HFFc6 (cell line): ENCODE results near the gene SERTAD2. TPM values are rescaled to one million over a fixed set of nuclear protein-coding genes. Genes with fewer than 3 reads are reported as not detected.

ENCODE experiments used
- DNase-seq: peaks from one replicate; pipeline ENCODE4 v3.0.0-alpha.2; 2018
- H3K27ac Mint-ChIP-seq: 2 replicates; pipeline ENCODE4 v1.8.0; 2020; ENCODE audit warnings: mild to moderate bottlenecking, mixed read lengths
- H3K27me3 Mint-ChIP-seq: 2 replicates; pipeline ENCODE4 v1.8.0; 2021; ENCODE audit warnings: mild to moderate bottlenecking, moderate library complexity, mixed read lengths; ENCODE audit not compliant: insufficient read depth
- H3K36me3 Mint-ChIP-seq: 2 replicates; pipeline ENCODE4 v1.8.0; 2021; ENCODE audit warnings: low read depth, mixed read lengths
- H3K4me1 Mint-ChIP-seq: 2 replicates; pipeline ENCODE4 v1.8.0; 2020; ENCODE audit warnings: low read depth, mixed read lengths
- H3K4me3 Mint-ChIP-seq: 2 replicates; pipeline ENCODE4 v1.8.0; 2020; ENCODE audit warnings: mild to moderate bottlenecking, moderate library complexity, mixed read lengths
- H3K9me3 Mint-ChIP-seq: 2 replicates; pipeline ENCODE4 v1.8.0; 2020; ENCODE audit warnings: mild to moderate bottlenecking, mixed read lengths
- CTCF ChIP-seq: fragments of 200-600 bp; sonication (generic); IDR thresholded peaks from 2 replicates; pipeline ENCODE4 v1.5.0; 2021; ENCODE audit warnings: antibody characterized with exemption, mild to moderate bottlenecking
- total RNA-seq, 6 experiments: library from RNA; stranded (reverse); fragmentation: NEBNext Ultra II Directional; extraction: Animal tissue kit (Norgen Biotek cat#: 25700); gene quantifications; 2 replicates in 1 of 6; 3 replicates in 5 of 6; pipeline ENCODE4 v1.2.3, GENCODE V29; 2021

The SERTAD2 gene
- total RNA-seq, 6 experiments from 2014 or later = 22.2 to 33.9 (median 29.1) TPM

DNA sequence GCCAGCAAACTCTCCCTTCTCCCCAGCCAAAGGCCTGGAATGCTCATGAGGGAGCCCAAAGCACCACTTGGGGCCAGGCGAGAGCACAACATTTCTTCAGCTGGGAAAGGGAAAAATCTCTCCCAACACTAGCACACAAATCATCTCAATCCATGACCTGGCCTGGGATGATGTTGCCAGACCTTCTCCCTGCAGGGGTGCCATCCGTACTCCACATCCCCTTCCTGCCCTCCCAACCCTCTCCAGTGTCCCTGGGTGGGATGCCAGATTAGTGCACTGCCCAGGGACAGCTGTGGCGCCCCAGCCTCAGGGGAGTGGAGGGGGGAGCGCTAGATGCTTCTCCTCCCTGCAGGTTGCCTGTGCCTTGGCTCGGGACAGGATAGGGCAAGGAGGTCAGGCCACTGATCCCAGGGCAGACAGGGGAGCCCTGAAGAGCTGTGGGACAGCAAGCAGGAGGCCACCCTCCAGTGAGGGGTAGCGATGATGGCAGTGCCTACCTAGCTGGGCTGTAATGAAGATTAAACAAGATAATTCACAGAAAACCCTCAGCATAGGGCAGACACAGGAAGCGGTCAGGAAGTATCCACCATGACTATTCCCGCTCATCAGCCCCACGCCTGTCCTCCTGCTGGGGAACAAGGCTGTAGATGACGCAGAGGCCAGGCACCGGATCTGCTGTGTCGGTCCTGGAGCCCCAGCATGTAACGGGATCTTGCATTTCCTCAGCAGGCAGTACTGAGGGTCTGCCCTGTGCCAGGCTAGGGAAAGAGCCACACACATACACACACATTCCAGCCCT lies 31.1 kb downstream of the SERTAD2 start:
- H3K27ac Mint-ChIP-seq = no peak overlapping the region
- H3K27me3 Mint-ChIP-seq = peaks cover 12% of the 10 kb centered on the region
- no peak for DNase-seq
- no peaks in the 10 kb centered on the region for H3K9me3 Mint-ChIP-seq
- H3K4me1 Mint-ChIP-seq = no peaks in the 10 kb centered on the region
- no peak overlapping the region for H3K4me3 Mint-ChIP-seq
- H3K36me3 Mint-ChIP-seq = no peaks in the 10 kb centered on the region
- TF ChIP-seq CTCF = no peak

DNA sequence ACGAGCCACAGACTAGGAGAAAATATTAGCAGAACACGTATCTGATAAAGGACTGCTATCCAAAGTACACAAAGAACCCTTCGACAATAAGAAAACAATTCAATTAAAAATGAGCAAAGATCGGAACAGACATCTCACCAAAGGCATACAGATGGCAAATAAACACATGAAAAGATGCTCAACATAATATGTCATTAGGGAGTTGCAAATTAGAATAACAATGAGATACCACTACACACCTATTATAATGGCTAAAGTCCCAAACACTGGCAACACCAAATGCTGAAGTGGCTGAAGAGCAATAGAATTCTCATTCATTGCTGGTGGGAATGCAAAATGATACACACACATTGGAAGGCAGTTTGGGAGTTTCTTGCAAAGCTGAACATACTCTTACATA lies 33.1 kb downstream of the SERTAD2 start:
- H3K4me3 Mint-ChIP-seq = no peak overlapping the region
- DNase-seq = no peak
- H3K27ac Mint-ChIP-seq = no peak overlapping the region
- no peak for TF ChIP-seq CTCF
- H3K27me3 Mint-ChIP-seq = peaks cover 15% of the 10 kb centered on the region
- no peaks in the 10 kb centered on the region for H3K4me1 Mint-ChIP-seq
- H3K9me3 Mint-ChIP-seq = no peaks in the 10 kb centered on the region
- no peaks in the 10 kb centered on the region for H3K36me3 Mint-ChIP-seq

GRCh38 chr2:64617631-64618151 lies 36.0 kb downstream of the SERTAD2 start:
- no peak overlapping the region for H3K4me3 Mint-ChIP-seq
- TF ChIP-seq CTCF = no peak
- no peaks in the 10 kb centered on the region for H3K4me1 Mint-ChIP-seq
- no peaks in the 10 kb centered on the region for H3K9me3 Mint-ChIP-seq
- no peaks in the 10 kb centered on the region for H3K36me3 Mint-ChIP-seq
- peaks cover 29% of the 10 kb centered on the region for H3K27me3 Mint-ChIP-seq
- H3K27ac Mint-ChIP-seq = no peak overlapping the region
- DNase-seq = no peak

- no peaks in the 10 kb centered on the region for H3K36me3 Mint-ChIP-seq
- no peaks in the 10 kb centered on the region for H3K9me3 Mint-ChIP-seq
- DNase-seq = no peak
- no peak overlapping the region for H3K27ac Mint-ChIP-seq
- H3K27me3 Mint-ChIP-seq = peaks cover 42% of the 10 kb centered on the region
- no peaks in the 10 kb centered on the region for H3K4me1 Mint-ChIP-seq
- TF ChIP-seq CTCF = no peak
- no peak overlapping the region for H3K4me3 Mint-ChIP-seq
Measured at GRCh38 chr2:64615844-64616536, 37.7 kb downstream of the SERTAD2 start.

- TF ChIP-seq CTCF = no peak
- Mint-ChIP-seq H3K27me3 (peaks cover 49% of the 10 kb centered on the region), H3K4me3 (no peak overlapping the region), H3K36me3 (no peaks in the 10 kb centered on the region), H3K9me3 (no peaks in the 10 kb centered on the region), H3K27ac (no peak overlapping the region), H3K4me1 (no peaks in the 10 kb centered on the region)
- DNase-seq = no peak
Measured at GRCh38 chr2:64615192-64615763, 38.4 kb downstream of the SERTAD2 start.
